Muscle layer of duodenum (tissue), 2 donors: ENCODE data around the gene HMX3.

Experiments used
- H3K27ac ChIP-seq: one replicate; pipeline ENCODE4 v1.7.0; 2013; ENCODE audit warnings: mild to moderate bottlenecking, low read length
- H3K27me3 ChIP-seq: one replicate; pipeline ENCODE4 v1.7.0; 2013; ENCODE audit warnings: low read depth, mild to moderate bottlenecking, control low read depth, low read length
- H3K36me3 ChIP-seq, 2 donors: one replicate each; pipeline ENCODE4 v1.7.0; 2013; ENCODE audit warnings: low read length in 2 of 2, control low read depth in 1 of 2, mild to moderate bottlenecking in 1 of 2; ENCODE audit not compliant: insufficient read depth in 2 of 2, control insufficient read depth in 1 of 2
- H3K4me1 ChIP-seq, 2 donors: one replicate each; pipeline ENCODE4 v1.7.0; 2013; ENCODE audit warnings: low read length in 2 of 2, mild to moderate bottlenecking in 2 of 2, control low read depth in 1 of 2, moderate library complexity in 1 of 2; ENCODE audit not compliant: insufficient read depth in 2 of 2, control insufficient read depth in 1 of 2
- H3K4me3 ChIP-seq, 2 donors: one replicate each; pipeline ENCODE4 v1.7.0; 2013; ENCODE audit warnings: low read length in 2 of 2, low read depth in 1 of 2, mild to moderate bottlenecking in 1 of 2
- H3K9me3 ChIP-seq, 2 donors: one replicate each; pipeline ENCODE4 v1.7.0; 2013; ENCODE audit warnings: low read length in 2 of 2, control low read depth in 1 of 2, mild to moderate bottlenecking in 1 of 2; ENCODE audit not compliant: control insufficient read depth in 1 of 2
- donor health status: healthy.

The HMX3 gene

GRCh38 chr10:123135415-123136141 is at the start of gene HMX3:
HMX3 (plus strand) TSS chr10:123135970; CDS start chr10:123136051, 81 bp downstream.
- H3K9me3 ChIP-seq = no peaks in the 10 kb centered on the region
- H3K27me3 ChIP-seq = peaks cover 86% of the 10 kb centered on the region
- peaks cover 7 to 66% of the 10 kb centered on the region in 2 donors for H3K4me1 ChIP-seq
- H3K27ac ChIP-seq = no peak within 1 kb of the TSS
- peak within 1 kb of the TSS in 1 of 2 donors; percentile 42 for H3K4me3 ChIP-seq
- no peaks in the 10 kb centered on the region for H3K36me3 ChIP-seq

DNA sequence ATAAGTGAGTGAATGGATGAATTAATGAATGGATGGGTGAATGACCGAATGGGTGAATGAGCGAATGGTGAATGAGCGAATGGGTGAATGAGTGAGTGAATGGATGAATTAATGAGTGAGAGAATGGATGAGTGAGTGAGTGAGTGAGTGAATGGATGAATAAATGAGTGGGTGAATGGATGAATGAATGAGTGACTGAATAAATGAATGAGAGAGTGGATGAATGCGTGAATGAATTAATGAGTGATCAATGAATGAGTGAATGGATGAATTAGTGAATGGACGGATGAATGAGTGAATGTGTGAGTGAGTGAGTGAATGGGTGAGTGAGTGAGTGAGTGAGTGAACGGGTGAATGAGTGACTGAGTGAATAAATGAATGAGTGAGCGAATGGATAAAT is 49.5 kb upstream of the HMX3 start:
- Histone ChIP-seq H3K27ac (no peak overlapping the region), H3K9me3 (no peaks in the 10 kb centered on the region), H3K4me3 (no peak overlapping the region), H3K4me1 (no peaks in the 10 kb centered on the region), H3K27me3 (no peaks in the 10 kb centered on the region), H3K36me3 (no peaks in the 10 kb centered on the region)

DNA sequence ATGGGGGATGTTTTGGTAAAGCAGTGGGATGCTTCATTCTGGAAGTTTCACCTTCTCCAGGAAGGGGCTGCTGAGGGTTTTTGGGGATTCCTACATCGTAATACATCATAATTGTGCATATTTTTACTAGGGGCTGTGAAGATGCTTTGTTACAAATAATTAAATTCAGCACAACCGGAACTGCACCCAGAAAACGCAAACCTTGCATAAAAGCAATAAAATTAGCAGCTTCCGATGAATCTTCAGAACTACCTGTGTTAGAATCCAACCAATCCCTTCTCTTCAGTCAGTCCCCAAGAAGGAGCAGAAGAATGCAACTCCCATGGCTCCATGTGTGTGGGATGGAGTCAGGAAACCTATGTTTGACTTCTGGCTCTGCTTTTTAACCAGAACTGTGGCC is 48.4 kb upstream of the HMX3 start:
- no peaks in the 10 kb centered on the region for H3K27me3 ChIP-seq
- H3K36me3 ChIP-seq = no peaks in the 10 kb centered on the region
- no peak overlapping the region for H3K4me3 ChIP-seq
- H3K27ac ChIP-seq = no peak overlapping the region
- H3K9me3 ChIP-seq = no peaks in the 10 kb centered on the region
- no peaks in the 10 kb centered on the region for H3K4me1 ChIP-seq

- no peaks in the 10 kb centered on the region for H3K9me3 ChIP-seq
- no peak overlapping the region for H3K4me3 ChIP-seq
- H3K27me3 ChIP-seq = no peaks in the 10 kb centered on the region
- H3K36me3 ChIP-seq = no peaks in the 10 kb centered on the region
- no peak overlapping the region for H3K27ac ChIP-seq
- no peaks in the 10 kb centered on the region for H3K4me1 ChIP-seq
Observed at GRCh38 chr10:123087786-123088185, 48.0 kb upstream of the HMX3 start.

DNA sequence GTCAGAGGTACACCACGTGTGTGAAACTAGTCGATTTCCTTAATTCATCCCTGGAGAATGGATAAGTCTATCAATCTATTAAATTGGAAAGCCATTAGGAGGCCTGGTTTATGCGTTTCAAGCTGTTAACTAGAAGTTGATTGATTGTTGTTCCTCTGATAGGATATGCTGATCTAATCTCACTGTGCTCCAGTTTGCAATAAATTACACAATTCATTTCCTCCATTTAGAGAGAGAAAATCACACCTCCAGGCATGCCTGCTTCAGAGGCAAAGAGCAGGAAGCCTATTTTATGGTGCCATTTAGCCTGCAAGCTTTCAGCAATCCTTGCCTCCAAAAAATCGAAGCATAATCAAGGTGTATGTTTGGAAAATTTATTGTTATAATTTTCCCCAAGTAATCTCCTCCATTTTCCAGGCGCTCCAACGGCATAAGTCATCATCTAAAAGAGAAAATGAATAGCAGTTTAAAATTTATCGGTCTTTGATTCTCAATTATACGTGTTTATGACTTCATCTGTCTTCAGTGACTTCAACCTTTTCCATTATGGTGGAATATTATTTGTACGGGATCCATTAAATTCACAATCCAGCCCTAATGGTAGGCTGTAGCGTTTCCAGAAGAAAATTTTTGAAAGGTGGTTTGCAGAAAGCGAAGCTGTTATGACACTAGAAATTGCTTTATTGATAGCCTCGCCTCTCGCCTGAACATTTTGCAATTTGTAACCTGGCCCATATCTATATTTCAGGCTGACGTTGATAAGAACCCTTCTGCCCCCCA is 42.9 kb upstream of the HMX3 start:
- Histone ChIP-seq H3K27ac (no peak overlapping the region), H3K4me1 (no peaks in the 10 kb centered on the region), H3K4me3 (no peak overlapping the region), H3K36me3 (no peaks in the 10 kb centered on the region), H3K9me3 (no peaks in the 10 kb centered on the region), H3K27me3 (no peaks in the 10 kb centered on the region)

DNA sequence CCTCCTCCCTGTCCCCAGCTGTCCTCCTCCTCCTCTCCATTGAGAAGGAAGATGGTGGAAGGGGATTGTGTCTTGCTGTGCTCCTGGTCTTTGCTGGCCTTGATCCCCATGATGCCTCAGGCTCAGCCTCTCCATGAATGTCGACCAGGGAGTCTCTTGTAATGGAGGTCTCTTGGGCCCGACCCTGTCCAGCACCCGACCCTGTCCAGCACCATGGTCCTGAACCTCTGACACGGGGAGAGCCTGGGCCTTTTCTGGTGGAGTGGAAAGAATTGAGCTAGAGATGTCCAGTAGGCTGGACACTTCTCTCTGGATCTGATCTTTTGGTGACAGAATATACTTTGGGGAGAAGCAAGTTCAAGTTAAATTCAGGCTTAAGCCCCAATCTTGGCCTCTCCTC is 42.3 kb upstream of the HMX3 start:
- Histone ChIP-seq H3K4me1 (no peaks in the 10 kb centered on the region), H3K36me3 (no peaks in the 10 kb centered on the region), H3K27ac (no peak overlapping the region), H3K4me3 (no peak overlapping the region), H3K27me3 (no peaks in the 10 kb centered on the region), H3K9me3 (no peaks in the 10 kb centered on the region)

- Histone ChIP-seq H3K4me3 (no peak overlapping the region), H3K36me3 (no peaks in the 10 kb centered on the region), H3K4me1 (no peaks in the 10 kb centered on the region), H3K27me3 (no peaks in the 10 kb centered on the region), H3K9me3 (no peaks in the 10 kb centered on the region), H3K27ac (no peak overlapping the region)
Observed at GRCh38 chr10:123096452-123096851, 39.3 kb upstream of the HMX3 start.

DNA sequence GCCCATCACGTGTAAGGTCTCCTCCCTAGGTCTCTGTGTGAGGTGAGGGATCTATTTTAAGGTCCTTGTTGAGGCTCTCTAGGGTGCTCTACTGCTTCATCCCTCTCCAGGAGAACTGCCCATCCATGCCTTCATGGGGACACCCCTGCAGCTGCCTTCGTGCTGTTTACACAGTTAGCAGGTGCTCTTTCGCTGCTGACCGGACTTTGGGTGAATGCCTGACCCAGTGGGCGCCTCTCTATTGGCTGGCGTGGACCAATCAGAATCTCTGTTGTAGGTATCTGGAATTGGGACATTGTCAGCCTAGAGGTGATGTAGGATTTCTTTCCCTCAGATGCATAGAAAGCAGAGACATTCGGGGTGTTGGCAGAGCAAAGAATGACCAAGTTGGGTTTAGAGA is 38.7 kb upstream of the HMX3 start:
- no peaks in the 10 kb centered on the region for H3K36me3 ChIP-seq
- no peaks in the 10 kb centered on the region for H3K4me1 ChIP-seq
- no peaks in the 10 kb centered on the region for H3K27me3 ChIP-seq
- no peak overlapping the region for H3K4me3 ChIP-seq
- H3K27ac ChIP-seq = no peak overlapping the region
- H3K9me3 ChIP-seq = no peaks in the 10 kb centered on the region

GRCh38 chr10:123100030-123100762 is 35.6 kb upstream of the HMX3 start:
- H3K27me3 ChIP-seq = no peaks in the 10 kb centered on the region

DNA sequence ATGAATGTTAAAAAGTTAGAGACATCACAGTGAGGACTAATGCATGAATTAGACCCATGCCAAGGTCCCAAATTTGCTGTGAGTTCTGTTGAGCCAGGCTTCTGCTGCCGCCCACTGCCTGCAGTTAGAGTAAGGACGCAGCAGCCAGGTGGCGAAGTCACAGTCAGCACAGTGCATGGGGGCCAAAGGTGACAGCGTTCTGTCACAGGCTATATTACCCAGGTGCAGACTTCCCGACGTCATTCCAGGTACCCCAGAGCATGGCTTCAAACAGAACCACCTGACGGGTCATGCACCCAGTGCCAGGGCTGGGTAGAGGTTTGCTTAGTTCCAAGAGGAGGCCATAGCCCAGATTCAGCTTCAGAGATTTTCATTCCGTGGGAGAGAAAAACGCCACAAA is 33.9 kb upstream of the HMX3 start:
- no peaks in the 10 kb centered on the region for H3K4me1 ChIP-seq
- no peak overlapping the region for H3K27ac ChIP-seq
- no peaks in the 10 kb centered on the region for H3K9me3 ChIP-seq
- no peaks in the 10 kb centered on the region for H3K36me3 ChIP-seq
- H3K27me3 ChIP-seq = no peaks in the 10 kb centered on the region
- no peak overlapping the region for H3K4me3 ChIP-seq

More at GRCh38 chr10:123100030-123100762, 35.6 kb upstream of the HMX3 start:
- Histone ChIP-seq H3K27ac (no peak overlapping the region), H3K4me3 (no peak overlapping the region), H3K36me3 (no peaks in the 10 kb centered on the region), H3K9me3 (no peaks in the 10 kb centered on the region), H3K4me1 (no peaks in the 10 kb centered on the region)

- H3K27ac ChIP-seq = no peak overlapping the region
- H3K27me3 ChIP-seq = no peaks in the 10 kb centered on the region
- H3K36me3 ChIP-seq = no peaks in the 10 kb centered on the region
- H3K4me3 ChIP-seq = no peak overlapping the region
- no peaks in the 10 kb centered on the region for H3K4me1 ChIP-seq
- no peaks in the 10 kb centered on the region for H3K9me3 ChIP-seq
Observed at GRCh38 chr10:123102673-123103072, 33.1 kb upstream of the HMX3 start.
